H1 (cell line): ENCODE measurements around the gene SORL1-AS1.

Source experiments
- ASH2L ChIP-seq: fragments of 200-600, 300-600 bp; sonication (generic); IDR thresholded peaks from one replicate; pipeline ENCODE4 v1.7.1; 2017; ENCODE audit warnings: low read length
- ATF2 ChIP-seq: IDR thresholded peaks from 2 replicates; pipeline ENCODE4 v1.6.1; 2012; ENCODE audit warnings: low read length, inconsistent platforms
- CEBPB ChIP-seq: IDR thresholded peaks from 2 replicates; pipeline ENCODE4 v1.6.1; 2012; ENCODE audit warnings: low read depth, low read length
- CREB1 ChIP-seq: IDR thresholded peaks from 2 replicates; pipeline ENCODE4 v1.6.1; 2012; ENCODE audit warnings: inconsistent platforms
- HDAC2 ChIP-seq, 2 experiments: fragments of 300-600 bp in 1 of 2; sonication (generic) in 1 of 2; IDR thresholded peaks; 2 replicates each; pipeline ENCODE4 v1.6.1; 2011 to 2012; ENCODE audit warnings: low read depth in 2 of 2, low read length in 2 of 2, mild to moderate bottlenecking in 2 of 2, moderate library complexity in 2 of 2, borderline replicate concordance in 1 of 2, inconsistent platforms in 1 of 2
- RBBP5 ChIP-seq: IDR thresholded peaks from 2 replicates; pipeline ENCODE4 v1.7.1; 2012; ENCODE audit warnings: low read depth, mild to moderate bottlenecking, inconsistent platforms, low read length, moderate library complexity, borderline replicate concordance
- SUZ12 ChIP-seq: fragments of 200-600 bp; sonication (generic); IDR thresholded peaks from 2 replicates; pipeline ENCODE4 v1.6.1; 2012; ENCODE audit warnings: mild to moderate bottlenecking, inconsistent platforms, low read length, moderate library complexity, mixed read lengths
- TCF12 ChIP-seq: IDR thresholded peaks from 2 replicates; pipeline ENCODE4 v1.6.1; 2011; ENCODE audit warnings: low read depth, mild to moderate bottlenecking, low read length
- TEAD4 ChIP-seq: IDR thresholded peaks from 2 replicates; pipeline ENCODE4 v1.6.1; 2012; ENCODE audit warnings: low read depth, low read length, inconsistent platforms, mixed read lengths
- TF ChIP-seq, protein P1 (sequence below): fragments of 300-600 bp; sonication (generic); IDR thresholded peaks from 2 replicates; pipeline ENCODE4 v1.7.1; 2012; ENCODE audit warnings: low read length, moderate library complexity, mild to moderate bottlenecking, inconsistent platforms; ENCODE audit not compliant: insufficient replicate concordance

SORL1-AS1 gene

DNA sequence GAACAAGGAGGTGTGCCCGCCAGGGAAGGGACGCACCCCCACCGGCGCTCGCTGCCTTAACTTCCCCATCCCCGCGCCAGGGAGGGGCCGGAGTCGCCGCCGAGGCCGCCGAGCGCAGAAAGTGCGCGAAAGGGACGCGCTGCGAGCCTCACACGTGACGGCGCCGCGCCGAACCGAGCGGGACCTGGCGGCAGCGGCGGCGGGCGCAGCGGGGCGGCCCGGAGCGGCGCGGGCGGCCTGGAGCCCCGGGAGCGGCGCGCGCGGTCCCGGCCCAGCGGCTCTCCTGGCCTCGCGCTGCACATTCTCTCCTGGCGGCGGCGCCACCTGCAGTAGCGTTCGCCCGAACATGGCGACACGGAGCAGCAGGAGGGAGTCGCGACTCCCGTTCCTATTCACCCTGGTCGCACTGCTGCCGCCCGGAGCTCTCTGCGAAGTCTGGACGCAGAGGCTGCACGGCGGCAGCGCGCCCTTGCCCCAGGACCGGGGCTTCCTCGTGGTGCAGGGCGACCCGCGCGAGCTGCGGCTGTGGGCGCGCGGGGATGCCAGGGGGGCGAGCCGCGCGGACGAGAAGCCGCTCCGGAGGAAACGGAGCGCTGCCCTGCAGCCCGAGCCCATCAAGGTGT, 670 bp downstream of the SORL1-AS1 start, which contains the start of gene SORL1 (continued):
- TF ChIP-seq, protein P1, sequence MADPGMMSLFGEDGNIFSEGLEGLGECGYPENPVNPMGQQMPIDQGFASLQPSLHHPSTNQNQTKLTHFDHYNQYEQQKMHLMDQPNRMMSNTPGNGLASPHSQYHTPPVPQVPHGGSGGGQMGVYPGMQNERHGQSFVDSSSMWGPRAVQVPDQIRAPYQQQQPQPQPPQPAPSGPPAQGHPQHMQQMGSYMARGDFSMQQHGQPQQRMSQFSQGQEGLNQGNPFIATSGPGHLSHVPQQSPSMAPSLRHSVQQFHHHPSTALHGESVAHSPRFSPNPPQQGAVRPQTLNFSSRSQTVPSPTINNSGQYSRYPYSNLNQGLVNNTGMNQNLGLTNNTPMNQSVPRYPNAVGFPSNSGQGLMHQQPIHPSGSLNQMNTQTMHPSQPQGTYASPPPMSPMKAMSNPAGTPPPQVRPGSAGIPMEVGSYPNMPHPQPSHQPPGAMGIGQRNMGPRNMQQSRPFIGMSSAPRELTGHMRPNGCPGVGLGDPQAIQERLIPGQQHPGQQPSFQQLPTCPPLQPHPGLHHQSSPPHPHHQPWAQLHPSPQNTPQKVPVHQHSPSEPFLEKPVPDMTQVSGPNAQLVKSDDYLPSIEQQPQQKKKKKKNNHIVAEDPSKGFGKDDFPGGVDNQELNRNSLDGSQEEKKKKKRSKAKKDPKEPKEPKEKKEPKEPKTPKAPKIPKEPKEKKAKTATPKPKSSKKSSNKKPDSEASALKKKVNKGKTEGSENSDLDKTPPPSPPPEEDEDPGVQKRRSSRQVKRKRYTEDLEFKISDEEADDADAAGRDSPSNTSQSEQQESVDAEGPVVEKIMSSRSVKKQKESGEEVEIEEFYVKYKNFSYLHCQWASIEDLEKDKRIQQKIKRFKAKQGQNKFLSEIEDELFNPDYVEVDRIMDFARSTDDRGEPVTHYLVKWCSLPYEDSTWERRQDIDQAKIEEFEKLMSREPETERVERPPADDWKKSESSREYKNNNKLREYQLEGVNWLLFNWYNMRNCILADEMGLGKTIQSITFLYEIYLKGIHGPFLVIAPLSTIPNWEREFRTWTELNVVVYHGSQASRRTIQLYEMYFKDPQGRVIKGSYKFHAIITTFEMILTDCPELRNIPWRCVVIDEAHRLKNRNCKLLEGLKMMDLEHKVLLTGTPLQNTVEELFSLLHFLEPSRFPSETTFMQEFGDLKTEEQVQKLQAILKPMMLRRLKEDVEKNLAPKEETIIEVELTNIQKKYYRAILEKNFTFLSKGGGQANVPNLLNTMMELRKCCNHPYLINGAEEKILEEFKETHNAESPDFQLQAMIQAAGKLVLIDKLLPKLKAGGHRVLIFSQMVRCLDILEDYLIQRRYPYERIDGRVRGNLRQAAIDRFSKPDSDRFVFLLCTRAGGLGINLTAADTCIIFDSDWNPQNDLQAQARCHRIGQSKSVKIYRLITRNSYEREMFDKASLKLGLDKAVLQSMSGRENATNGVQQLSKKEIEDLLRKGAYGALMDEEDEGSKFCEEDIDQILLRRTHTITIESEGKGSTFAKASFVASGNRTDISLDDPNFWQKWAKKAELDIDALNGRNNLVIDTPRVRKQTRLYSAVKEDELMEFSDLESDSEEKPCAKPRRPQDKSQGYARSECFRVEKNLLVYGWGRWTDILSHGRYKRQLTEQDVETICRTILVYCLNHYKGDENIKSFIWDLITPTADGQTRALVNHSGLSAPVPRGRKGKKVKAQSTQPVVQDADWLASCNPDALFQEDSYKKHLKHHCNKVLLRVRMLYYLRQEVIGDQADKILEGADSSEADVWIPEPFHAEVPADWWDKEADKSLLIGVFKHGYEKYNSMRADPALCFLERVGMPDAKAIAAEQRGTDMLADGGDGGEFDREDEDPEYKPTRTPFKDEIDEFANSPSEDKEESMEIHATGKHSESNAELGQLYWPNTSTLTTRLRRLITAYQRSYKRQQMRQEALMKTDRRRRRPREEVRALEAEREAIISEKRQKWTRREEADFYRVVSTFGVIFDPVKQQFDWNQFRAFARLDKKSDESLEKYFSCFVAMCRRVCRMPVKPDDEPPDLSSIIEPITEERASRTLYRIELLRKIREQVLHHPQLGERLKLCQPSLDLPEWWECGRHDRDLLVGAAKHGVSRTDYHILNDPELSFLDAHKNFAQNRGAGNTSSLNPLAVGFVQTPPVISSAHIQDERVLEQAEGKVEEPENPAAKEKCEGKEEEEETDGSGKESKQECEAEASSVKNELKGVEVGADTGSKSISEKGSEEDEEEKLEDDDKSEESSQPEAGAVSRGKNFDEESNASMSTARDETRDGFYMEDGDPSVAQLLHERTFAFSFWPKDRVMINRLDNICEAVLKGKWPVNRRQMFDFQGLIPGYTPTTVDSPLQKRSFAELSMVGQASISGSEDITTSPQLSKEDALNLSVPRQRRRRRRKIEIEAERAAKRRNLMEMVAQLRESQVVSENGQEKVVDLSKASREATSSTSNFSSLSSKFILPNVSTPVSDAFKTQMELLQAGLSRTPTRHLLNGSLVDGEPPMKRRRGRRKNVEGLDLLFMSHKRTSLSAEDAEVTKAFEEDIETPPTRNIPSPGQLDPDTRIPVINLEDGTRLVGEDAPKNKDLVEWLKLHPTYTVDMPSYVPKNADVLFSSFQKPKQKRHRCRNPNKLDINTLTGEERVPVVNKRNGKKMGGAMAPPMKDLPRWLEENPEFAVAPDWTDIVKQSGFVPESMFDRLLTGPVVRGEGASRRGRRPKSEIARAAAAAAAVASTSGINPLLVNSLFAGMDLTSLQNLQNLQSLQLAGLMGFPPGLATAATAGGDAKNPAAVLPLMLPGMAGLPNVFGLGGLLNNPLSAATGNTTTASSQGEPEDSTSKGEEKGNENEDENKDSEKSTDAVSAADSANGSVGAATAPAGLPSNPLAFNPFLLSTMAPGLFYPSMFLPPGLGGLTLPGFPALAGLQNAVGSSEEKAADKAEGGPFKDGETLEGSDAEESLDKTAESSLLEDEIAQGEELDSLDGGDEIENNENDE, result no peak
- TF ChIP-seq CEBPB (no peak), HDAC2 (IDR thresholded peaks at IDR 0.05; ENCODE audit: borderline replicate concordance in 1 of 2, low read depth in 2 of 2, low read length in 2 of 2) (0 out of 4 replicates have a peak, but pooled peaks of 1 of the 2 experiments have one; percentile 74), ATF2 (no peak), SUZ12 (no peak), RBBP5 (peak; percentile 96), TCF12 (no peak; the same call in 1 of the 2 replicates), CREB1 (peak; percentile 56), TEAD4 (peak; percentile 98), ASH2L (peak; percentile 95)
